Measurements from ENCODE around the gene UROS.

The UROS gene

DNA sequence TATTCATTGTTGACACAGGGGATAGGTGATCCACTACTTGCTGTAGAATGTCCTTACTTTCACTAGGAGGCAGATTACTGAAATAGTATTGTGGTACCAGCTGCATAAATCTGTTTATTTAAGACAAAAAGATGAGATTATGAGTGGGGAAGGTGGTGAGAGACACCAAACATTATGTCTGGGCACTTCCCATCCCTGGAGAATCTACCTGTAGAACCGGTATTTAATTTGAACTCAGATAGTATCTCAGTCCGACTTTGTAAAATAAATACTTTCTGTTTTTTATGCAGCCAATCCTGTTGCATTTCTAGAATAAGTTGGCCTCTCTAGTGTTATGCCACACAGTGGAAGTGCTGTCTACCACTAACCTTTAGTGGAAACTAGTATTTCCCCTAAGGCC is 13.7 kb upstream of the UROS start:
- DNase-seq (ENCODE audit: low spot score): no peak

DNA sequence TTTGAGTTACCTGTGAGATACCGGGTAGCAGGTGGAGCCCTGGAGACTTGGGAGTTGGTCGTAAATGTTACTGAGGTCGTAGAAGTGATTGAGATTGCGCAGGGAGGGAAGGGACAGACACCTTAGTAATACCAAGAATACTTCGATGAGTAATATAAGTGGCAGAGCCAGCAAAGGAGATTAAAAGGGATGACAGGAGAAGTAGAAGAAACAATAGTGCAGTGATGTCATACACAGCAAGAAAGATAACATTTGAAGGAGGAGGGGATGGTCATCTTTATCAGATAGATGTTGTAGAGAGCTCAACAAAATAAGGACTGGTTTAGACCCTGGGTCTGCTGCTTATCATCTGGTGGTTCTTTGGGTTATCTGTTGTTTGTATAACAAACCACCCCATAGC is 5.3 kb upstream of the UROS start:
- DNase-seq (ENCODE audit: low spot score): no peak

DNA sequence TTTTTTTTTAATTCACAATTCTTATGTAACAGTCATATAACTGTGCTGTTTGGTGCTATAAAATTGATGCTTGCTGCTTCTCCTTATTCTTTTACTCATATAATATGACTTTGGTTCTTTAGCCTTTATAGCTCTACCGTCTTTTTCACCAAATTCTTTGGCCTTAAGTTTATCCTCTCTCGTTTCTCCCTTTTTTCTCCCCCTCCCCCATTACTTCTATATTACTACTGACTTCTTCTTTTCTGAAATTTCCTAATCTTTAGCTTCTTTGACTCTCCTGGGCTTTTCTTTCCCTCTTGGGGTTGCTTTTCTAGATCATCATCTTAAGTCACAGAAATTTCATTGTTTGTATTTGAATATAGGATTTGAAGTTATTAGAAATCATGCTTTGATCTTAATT is 4.1 kb upstream of the UROS start:
- DNase-seq (ENCODE audit: low spot score): no peak

DNA sequence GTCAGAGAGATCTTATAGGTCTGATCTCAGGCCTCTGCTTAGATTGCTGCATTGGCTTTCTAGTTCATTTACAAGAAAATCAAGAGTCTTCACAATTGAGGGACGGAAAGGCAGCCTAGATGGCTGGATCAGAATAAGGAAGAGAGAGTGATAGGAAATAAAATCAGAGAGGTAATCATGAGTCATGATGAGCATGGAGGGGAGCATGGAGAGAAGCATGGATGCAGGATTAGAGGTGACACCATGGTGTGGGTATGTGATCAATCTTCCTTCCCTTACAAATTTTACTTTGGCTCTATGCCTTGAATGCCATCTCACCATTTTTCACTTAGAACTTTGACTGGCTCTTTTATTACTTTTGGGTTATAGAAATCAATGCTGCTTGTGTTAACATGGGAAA is 1.7 kb upstream of the UROS start:
- DNase-seq (ENCODE audit: low spot score): no peak

DNA sequence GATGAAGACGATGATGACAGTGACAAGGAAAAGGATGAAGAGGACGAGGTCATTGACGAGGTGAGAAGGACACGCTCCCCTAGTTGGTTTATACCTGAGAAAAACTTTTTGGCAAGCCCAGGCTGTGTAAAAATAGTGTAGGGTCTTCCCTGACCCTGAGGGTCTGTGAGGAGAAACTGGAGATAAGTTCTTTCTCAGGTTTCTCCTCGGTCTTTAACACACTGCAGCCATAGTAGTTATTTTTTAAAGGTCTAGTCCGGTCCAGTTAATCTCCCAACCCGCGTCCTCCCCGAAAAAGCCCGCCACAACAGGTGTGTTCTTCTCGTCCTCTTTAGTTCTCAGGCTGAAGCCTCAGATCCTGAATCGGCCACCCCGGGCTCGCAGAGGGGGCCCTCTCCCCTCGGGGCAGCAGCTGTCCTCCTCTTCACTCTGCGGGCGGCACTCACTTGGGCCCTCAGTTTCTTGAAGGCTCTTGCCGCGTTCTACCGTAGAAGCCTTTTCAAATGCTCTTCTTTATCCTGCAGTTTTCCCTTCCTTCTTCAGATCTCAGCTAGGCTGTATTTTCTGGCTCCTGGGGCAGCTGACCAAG is 699 bp upstream of the UROS start:
- no peak for DNase-seq (ENCODE audit: low spot score)

DNA sequence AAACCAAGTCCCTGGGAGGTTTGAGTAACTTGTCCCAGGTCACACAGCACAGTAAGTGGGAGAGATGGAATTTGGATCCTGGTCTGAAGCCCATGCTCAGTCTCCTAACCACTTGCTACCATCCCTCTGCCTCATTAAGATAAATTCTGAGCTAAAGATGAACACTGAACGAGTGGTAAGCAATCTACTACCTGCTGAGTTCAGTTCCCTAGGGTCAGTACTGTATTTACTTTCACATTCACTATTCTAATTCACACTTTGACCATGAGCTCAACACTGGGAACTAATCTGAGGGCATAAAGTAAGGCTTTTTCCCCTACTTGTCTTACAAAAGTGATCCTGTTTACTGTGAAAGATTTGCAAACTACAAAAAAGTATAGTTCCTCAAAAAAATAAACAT is 2.4 kb downstream of the UROS start:
- no peak for DNase-seq (ENCODE audit: low spot score)

DNA sequence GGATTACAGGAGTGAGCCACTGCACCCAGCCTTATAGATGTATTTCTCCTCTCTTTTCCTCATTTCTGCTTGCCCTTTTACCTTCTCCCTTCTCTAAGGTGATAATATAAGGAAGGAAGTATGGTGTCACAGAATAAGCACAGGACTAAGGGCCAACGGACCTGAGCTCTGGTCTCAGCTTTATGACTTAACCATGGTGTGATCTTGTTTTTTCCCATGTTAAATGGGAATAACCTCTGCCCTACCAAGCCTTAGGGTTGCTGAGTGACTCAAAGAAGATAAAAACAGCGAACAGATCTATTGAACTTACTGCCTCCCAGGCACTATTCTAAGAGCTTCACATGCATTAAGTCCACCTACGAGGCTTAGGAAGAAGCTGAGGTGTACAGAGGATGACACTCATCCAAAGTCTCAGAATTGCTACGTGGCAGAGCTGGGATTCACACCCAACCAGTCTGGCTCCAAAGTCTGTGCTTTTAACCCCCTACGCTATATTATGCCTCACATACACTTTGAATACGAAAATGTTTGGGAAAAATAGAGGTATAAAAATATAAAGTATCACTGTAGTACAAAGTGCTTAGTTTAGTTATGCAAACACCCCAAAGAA is 5.6 kb downstream of the UROS start:
- DNase-seq (ENCODE audit: low spot score): no peak

DNA sequence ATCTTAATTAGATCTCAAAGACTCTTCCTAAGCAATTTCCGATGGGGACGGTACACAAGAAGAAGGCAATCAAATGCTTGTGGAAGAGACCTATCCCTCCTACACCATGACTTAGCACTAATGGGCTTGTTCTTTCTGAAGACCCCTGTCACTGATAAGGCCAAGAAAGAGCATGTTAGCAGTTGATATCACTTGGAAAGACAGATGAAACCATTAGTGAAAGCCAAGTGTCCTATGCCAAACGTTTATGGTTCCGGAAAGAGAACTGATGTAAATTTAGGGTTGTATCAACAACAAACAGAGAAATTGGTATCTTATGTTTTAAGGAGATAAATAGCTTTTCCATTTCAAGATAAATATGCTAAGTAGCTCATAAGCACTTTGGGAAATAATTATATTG is 6.5 kb downstream of the UROS start:
- no peak for DNase-seq (ENCODE audit: low spot score)

DNA sequence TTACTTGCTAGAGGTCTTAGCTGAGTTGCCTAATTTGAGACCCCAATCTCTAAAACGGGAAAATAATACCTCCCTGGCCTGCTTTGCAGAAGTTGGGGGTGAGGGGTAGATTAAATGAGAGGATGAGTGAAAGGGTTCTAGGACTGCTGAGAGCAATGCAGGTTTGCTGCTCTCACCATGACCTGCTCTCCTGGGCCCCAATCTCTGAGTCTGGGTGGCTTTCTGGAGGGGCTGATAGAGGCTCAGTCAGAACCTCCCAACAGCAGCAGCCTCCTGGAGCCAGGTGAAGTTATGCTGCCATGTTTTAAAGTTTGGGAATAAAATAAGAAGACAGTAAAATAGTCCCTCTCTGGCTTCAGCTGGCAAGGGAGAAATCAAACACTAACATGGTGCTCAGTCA is 7.3 kb downstream of the UROS start:
- DNase-seq (ENCODE audit: low spot score): no peak

DNA sequence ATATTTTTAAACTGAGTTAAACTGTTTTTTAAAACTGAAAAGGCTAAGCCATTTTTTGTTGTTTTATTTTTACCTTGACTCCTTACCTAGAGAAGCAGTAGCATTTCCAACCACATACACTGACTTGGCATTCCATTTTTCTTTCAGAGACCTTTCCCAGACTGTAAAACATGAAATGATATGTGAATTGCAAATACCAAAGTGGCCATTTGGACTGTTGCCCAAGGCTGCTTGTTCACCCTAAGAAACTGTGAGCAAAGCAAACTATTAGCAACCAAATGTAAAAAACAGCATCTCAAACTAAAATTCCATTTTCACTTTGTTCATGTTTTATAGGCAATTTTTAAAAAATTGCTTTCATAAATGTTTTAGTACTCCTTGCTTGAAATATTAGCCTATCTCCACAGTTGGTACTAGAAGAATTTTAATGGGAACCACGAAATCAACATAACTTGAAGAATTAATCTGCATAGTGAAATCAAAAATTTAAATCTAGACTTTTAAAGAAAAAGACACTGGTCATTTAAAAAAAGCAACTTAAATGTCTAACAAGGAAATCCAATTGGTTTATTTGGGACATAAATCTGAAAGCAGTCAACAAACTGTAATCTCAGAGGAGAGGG is 10.8 kb downstream of the UROS start:
- DNase-seq (ENCODE audit: low spot score): no peak

DNA sequence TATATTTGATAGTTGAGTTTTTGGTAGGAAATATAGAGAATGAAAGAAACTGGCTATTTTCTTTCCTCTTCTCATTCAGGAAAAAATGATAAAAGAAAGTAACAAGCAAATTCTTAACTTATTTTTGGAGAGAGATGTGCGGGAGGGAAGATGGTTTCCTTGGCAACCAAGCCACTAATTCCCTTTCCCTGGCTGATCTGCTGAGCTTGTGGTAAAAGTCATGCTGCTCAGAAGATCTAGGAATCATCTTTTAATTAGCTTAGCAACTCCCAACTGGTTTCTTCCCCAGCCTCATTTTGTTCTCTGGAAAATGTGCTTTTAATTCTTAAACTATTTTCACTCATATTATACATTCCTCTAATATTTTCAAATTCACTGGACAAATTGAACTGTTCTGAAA is 11.8 kb downstream of the UROS start:
- DNase-seq (ENCODE audit: low spot score): no peak

DNA sequence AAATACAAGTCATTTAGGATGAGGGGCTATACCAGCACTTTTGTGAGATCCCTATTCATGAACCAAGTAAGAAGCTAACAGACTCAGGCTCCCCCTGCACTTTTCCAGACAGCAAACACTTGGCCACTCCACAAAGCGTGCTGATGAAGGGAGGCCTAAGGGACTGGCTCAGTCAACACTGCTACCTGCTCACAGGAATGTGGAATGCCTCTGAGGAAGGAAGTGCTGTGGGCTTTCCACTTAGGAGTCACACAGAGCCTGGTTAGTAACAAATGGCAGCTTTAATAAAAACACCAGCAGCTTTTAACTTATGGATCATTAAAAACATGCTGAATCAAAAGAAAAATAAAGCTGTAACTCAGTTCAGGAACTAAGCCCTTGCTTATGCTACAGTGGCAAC is 15.0 kb downstream of the UROS start:
- DNase-seq (ENCODE audit: low spot score): no peak

DNA sequence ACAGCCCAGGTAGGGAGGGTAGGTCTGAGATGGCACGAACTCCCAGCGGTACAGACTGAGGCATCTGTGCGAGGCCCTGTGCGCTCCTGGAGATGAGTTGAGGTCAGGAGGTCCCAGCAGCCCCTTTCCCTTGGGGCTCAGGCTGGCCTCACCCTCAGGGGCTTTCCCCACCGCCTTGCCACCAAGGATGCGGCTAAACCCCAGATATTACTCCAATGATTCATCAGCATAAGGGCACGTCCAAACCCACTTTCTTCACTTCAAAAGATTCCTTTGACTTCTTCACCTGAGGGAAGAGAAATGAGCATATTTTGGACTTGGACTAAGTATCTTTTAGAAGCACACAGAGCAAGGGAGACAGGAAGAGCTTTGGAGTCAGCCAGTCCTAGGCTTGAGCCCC is 20.3 kb downstream of the UROS start:
- DNase-seq (ENCODE audit: low spot score): no peak

DNA sequence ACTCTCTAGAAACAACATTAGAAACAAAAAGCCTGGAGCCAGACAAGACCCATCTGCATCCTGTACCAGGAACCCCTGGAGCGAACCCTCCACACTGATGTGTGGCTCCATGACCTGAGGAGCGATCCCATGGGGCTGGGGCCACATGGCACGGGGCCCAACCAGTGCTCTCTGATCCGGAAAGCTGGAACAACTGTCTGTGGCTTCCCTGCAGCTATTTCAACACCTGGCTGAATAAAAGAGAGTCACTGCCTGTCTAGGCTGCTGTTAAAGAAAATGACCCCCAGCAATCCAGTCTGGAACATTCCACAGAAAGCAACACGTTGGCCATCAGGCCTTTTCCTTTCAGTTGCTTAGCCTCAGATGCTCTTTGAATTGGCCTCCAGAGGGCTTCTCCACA is 20.9 kb downstream of the UROS start:
- no peak for DNase-seq (ENCODE audit: low spot score)

DNA sequence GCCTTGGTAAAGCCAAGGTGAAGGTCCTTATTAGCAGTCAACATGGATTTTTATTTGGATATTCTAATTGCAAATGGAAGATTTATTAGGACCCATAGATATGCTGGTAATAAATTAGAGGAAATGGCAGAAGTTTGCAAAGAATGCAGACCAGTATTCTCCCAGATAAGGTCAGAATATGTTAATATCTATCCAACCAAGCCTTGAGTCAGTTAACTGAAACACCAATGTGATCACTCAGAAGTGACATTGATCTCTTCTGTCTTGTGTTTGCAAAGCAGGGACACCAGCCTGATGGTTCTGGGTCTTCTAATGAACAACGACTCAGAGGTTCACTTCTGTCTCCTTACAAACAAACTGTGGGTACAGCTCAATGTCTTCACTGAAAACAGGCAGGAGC is 21.5 kb downstream of the UROS start:
- DNase-seq (ENCODE audit: low spot score): no peak

DNA sequence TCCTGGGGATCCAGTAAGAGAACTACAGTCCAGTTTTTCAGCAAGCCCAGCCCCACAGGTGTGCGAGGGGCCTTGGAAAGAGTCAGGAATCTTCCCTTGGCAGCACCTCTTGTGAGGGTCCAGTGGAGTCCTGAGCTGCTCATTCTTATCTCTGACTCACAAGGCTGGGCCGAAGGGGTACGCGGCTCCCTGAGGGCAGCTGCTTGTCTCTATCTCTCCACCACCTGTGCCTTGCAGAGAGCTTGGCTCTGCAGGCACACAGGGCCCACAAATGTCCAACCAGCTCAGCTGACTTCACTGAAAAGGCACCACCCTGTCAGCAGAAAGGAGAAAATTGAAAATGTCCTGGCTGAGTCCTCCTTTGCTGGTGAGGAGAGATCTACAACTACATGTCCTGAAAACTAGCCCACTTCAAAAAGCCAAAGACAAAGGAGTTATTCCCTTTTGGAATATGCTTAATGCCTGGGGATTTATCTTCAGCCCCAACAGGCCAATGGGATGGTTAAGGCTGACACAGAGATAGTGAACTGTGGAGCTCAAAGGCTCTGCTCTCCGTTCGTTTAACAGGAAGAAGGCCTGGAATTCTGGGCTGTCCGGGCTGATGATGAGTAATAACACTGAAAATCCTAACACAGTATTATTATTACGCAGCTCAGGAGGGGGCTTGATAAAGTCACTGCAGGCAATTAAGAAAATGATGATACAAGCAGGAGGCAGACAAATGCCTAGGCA is 23.4 kb downstream of the UROS start:
- no peak for DNase-seq (ENCODE audit: low spot score)

DNA sequence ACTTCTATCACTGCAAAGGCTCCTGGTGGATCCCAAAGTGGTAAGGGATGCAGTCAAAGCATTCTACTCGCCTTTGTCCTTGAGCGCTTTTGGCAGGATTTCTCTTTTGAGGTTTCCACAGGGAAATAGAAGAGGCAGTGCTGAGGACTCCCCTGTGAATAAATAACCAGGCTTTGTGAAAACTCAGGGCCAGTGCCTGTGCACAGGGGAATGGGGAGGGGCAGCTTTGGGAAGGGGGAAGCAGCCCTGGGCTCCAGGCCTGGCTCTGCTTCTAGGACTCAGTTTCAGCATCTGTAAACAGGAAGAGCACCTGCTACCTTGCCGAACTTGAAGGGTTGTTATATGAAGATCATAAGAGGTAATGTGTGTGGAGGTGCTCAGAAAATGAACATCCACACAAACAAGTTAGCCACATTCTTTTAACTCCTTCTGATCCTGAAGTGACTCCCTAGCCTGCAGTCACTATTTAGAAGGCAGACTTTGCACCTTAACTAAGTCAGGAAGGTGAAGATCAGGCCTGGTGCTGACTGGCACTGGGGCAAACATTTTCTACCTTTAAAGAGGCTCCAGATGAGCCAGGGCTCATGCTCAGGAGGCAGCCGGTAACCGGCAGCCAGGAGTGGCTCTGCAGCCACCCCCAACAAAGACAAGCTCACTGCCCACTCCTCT is 24.9 kb downstream of the UROS start:
- DNase-seq (ENCODE audit: low spot score): peak; percentile 52

DNA sequence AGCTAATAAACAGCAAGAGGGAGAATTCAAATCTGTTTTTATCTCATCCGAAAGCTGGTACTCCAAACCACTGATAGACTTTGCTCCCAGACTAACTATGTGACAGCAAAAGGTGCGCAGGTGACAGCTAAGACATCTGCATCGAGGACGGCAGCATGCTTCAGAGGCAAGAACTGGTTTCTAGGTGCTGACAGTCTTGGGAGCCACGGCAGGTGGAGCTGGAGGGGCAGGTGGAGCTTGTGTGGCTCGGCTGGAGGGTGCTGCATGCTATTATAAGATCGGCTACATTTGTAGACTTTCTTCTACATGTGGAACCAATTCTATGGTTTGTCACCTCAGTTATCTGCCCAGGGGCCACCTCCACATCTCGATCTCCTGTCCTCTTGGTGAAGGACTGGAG is 25.6 kb downstream of the UROS start:
- DNase-seq (ENCODE audit: low spot score): peak; percentile 14

DNA sequence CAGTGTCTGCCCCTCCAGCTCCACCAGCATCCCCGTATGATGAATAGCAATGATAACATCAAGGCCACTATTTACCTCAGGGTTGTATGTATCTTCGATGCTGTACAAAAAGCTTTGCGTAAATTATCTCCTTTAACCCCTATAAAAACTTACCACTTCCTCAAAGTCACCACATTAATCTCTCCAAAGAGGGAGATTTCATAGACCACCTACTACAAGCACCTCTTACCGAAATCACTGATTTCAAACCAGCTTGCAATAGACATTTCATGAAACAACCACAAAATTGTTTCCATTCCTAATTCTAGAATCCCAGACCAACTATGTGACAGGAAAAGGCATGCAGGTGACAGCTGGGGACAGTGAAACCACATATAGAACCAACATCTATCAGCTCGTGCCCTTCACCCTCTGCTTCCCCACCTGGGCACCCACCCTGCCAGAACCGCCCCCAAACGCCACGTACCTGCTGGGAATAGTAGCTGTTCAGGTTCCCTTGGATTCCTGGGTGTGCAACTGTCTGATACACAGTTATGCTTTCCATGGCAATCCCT is 27.3 kb downstream of the UROS start:
- DNase-seq (ENCODE audit: low spot score): no peak

DNA sequence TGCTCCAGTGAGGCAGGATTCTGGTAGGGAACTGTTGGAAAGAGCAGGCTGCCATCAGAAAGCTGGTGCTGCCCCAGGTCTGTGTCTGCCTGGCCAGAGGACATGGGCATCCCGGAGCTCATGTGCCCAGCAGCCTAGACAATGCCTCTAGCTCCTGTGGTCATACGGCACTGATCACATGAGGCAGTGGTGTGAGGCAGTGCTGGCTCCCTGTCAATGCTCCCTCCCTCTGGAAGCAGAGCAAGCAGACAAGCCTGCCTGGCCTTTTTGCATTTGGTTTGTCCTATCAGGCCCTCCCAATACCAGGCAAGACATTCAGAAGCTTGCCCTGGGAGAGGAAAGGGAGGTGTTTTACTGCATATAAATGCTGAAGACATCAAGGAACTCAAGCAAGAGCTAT is 27.9 kb downstream of the UROS start:
- peak; percentile 40 for DNase-seq (ENCODE audit: low spot score)

DNA sequence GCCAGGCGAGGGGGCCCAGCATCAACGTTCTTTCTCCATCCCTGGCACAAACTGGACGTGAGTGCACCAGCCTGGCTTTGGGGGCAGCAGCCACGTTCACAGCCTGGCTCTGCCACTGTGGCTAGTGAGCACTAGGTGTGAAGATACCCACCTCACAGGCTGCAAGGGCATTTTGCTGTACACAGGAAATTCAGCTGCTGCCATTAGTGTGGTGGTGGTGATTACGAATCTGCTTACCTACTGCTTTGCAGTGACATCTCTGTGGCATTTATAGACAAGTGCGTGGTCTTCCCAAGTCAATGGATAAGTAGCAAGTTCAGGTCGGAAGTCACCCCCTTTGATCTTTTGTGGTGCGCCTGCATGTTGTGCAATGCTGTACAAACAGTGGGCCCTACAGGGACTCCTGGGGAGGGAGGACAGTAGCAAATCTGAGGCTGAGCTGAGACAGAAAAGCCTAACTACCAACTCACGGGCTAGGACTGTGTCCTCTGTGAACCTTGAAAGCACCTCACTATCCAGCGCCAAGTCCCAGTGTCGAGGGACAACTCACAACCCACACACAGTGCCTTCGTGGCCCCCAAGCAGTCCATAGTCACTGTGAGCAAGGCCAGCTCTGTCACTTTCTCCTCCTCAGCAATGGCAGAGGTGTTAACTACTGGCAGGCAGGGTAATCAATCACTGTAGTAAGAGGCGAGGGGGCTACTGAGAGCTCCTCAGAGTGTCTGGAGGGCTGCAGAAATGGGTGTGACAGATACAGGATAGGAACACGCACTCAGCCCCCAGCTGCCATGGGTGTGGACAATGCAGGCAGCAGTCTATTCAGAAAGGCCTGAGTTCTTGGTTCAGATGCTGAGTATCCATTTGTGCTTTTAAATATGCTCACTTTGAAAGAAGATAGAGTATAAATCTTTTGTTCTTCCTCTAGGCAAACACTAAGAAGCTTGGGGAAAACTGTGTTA is 30.4 kb downstream of the UROS start:
- DNase-seq (ENCODE audit: low spot score): peak; percentile 44
